T-helper 1 cell treated with Interleukin-12 subunit alpha and Interleukin-12 subunit beta and Interleukin-4 antibody, amounts not matched to agents 30 μg/mL and 1 μg/mL, for 36 hours (primary cell): ENCODE results near the gene PTPRN2.

Source experiments
- H3K27ac Mint-ChIP-seq: one replicate; pipeline ENCODE4 v1.8.0; 2021; ENCODE audit warnings: mild to moderate bottlenecking, mixed read lengths
- H3K27me3 Mint-ChIP-seq: one replicate; pipeline ENCODE4 v1.8.0; 2021; ENCODE audit warnings: low read depth, mixed read lengths
- H3K36me3 Mint-ChIP-seq: one replicate; pipeline ENCODE4 v1.8.0; 2021; ENCODE audit warnings: low read depth, mixed read lengths
- H3K4me1 Mint-ChIP-seq: one replicate; pipeline ENCODE4 v1.8.0; 2021; ENCODE audit warnings: low read depth, mixed read lengths
- H3K4me3 Mint-ChIP-seq: one replicate; pipeline ENCODE4 v1.8.0; 2021; ENCODE audit warnings: mild to moderate bottlenecking, moderate library complexity, mixed read lengths
- H3K9me3 Mint-ChIP-seq: one replicate; pipeline ENCODE4 v1.8.0; 2021; ENCODE audit warnings: mixed read lengths

PTPRN2 gene

GRCh38 chr7:158194365-158194900, 393.2 kb downstream of the PTPRN2 start:
- no peaks in the 10 kb centered on the region for H3K27me3 Mint-ChIP-seq
- no peak overlapping the region for H3K4me3 Mint-ChIP-seq
- H3K9me3 Mint-ChIP-seq = peaks cover 36% of the 10 kb centered on the region
- no peaks in the 10 kb centered on the region for H3K4me1 Mint-ChIP-seq
- no peaks in the 10 kb centered on the region for H3K36me3 Mint-ChIP-seq
- no peak overlapping the region for H3K27ac Mint-ChIP-seq

GRCh38 chr7:158193446-158193845, 394.2 kb downstream of the PTPRN2 start:
- H3K27me3 Mint-ChIP-seq = no peaks in the 10 kb centered on the region
- peaks cover 40% of the 10 kb centered on the region for H3K9me3 Mint-ChIP-seq
- H3K4me1 Mint-ChIP-seq = no peaks in the 10 kb centered on the region
- H3K27ac Mint-ChIP-seq = no peak overlapping the region
- no peak overlapping the region for H3K4me3 Mint-ChIP-seq
- no peaks in the 10 kb centered on the region for H3K36me3 Mint-ChIP-seq

- Mint-ChIP-seq H3K4me1 (no peaks in the 10 kb centered on the region), H3K27me3 (no peaks in the 10 kb centered on the region), H3K9me3 (peaks cover 36% of the 10 kb centered on the region), H3K27ac (no peak overlapping the region), H3K4me3 (no peak overlapping the region), H3K36me3 (no peaks in the 10 kb centered on the region)
Measured at GRCh38 chr7:158192956-158193355, 394.7 kb downstream of the PTPRN2 start.

- no peak overlapping the region for H3K4me3 Mint-ChIP-seq
- no peaks in the 10 kb centered on the region for H3K36me3 Mint-ChIP-seq
- no peaks in the 10 kb centered on the region for H3K27me3 Mint-ChIP-seq
- peaks cover 37% of the 10 kb centered on the region for H3K9me3 Mint-ChIP-seq
- H3K27ac Mint-ChIP-seq = no peak overlapping the region
- H3K4me1 Mint-ChIP-seq = no peaks in the 10 kb centered on the region
Measured at GRCh38 chr7:158192184-158192835, 395.3 kb downstream of the PTPRN2 start.

GRCh38 chr7:158191671-158192070, 396.0 kb downstream of the PTPRN2 start:
- Mint-ChIP-seq H3K4me1 (no peaks in the 10 kb centered on the region), H3K36me3 (no peaks in the 10 kb centered on the region), H3K9me3 (peaks cover 41% of the 10 kb centered on the region), H3K27ac (no peak overlapping the region), H3K27me3 (no peaks in the 10 kb centered on the region), H3K4me3 (no peak overlapping the region)

- Mint-ChIP-seq H3K4me3 (no peak overlapping the region), H3K27ac (no peak overlapping the region), H3K36me3 (no peaks in the 10 kb centered on the region), H3K9me3 (peaks cover 36% of the 10 kb centered on the region), H3K4me1 (no peaks in the 10 kb centered on the region), H3K27me3 (no peaks in the 10 kb centered on the region)
Measured at GRCh38 chr7:158190756-158191155, 396.9 kb downstream of the PTPRN2 start.

- Mint-ChIP-seq H3K27ac (no peak overlapping the region), H3K27me3 (no peaks in the 10 kb centered on the region), H3K4me3 (no peak overlapping the region), H3K36me3 (no peaks in the 10 kb centered on the region), H3K9me3 (peaks cover 22% of the 10 kb centered on the region), H3K4me1 (no peaks in the 10 kb centered on the region)
Measured at GRCh38 chr7:158188676-158189075, 398.9 kb downstream of the PTPRN2 start.

GRCh38 chr7:158187694-158187994, 400.0 kb downstream of the PTPRN2 start:
- no peaks in the 10 kb centered on the region for H3K27me3 Mint-ChIP-seq
- no peak overlapping the region for H3K4me3 Mint-ChIP-seq
- H3K9me3 Mint-ChIP-seq = peaks cover 27% of the 10 kb centered on the region
- H3K27ac Mint-ChIP-seq = no peak overlapping the region
- no peaks in the 10 kb centered on the region for H3K36me3 Mint-ChIP-seq
- no peaks in the 10 kb centered on the region for H3K4me1 Mint-ChIP-seq

GRCh38 chr7:158186864-158187693, 400.5 kb downstream of the PTPRN2 start:
- Mint-ChIP-seq H3K36me3 (no peaks in the 10 kb centered on the region), H3K27ac (no peak overlapping the region), H3K27me3 (no peaks in the 10 kb centered on the region), H3K9me3 (peaks cover 30% of the 10 kb centered on the region), H3K4me3 (no peak overlapping the region), H3K4me1 (no peaks in the 10 kb centered on the region)

GRCh38 chr7:158186406-158186805, 401.2 kb downstream of the PTPRN2 start:
- no peak overlapping the region for H3K27ac Mint-ChIP-seq
- H3K27me3 Mint-ChIP-seq = no peaks in the 10 kb centered on the region
- peaks cover 32% of the 10 kb centered on the region for H3K9me3 Mint-ChIP-seq
- no peaks in the 10 kb centered on the region for H3K36me3 Mint-ChIP-seq
- H3K4me3 Mint-ChIP-seq = no peak overlapping the region
- no peaks in the 10 kb centered on the region for H3K4me1 Mint-ChIP-seq

GRCh38 chr7:158185653-158186052, 402.0 kb downstream of the PTPRN2 start:
- no peak overlapping the region for H3K27ac Mint-ChIP-seq
- peaks cover 33% of the 10 kb centered on the region for H3K9me3 Mint-ChIP-seq
- H3K4me3 Mint-ChIP-seq = no peak overlapping the region
- H3K27me3 Mint-ChIP-seq = no peaks in the 10 kb centered on the region
- H3K36me3 Mint-ChIP-seq = no peaks in the 10 kb centered on the region
- H3K4me1 Mint-ChIP-seq = no peaks in the 10 kb centered on the region

- no peak overlapping the region for H3K4me3 Mint-ChIP-seq
- peaks cover 32% of the 10 kb centered on the region for H3K9me3 Mint-ChIP-seq
- H3K4me1 Mint-ChIP-seq = no peaks in the 10 kb centered on the region
- no peak overlapping the region for H3K27ac Mint-ChIP-seq
- no peaks in the 10 kb centered on the region for H3K27me3 Mint-ChIP-seq
- H3K36me3 Mint-ChIP-seq = no peaks in the 10 kb centered on the region
Measured at GRCh38 chr7:158183431-158183830, 404.2 kb downstream of the PTPRN2 start.

- Mint-ChIP-seq H3K9me3 (peaks cover 44% of the 10 kb centered on the region), H3K4me3 (no peak overlapping the region), H3K36me3 (no peaks in the 10 kb centered on the region), H3K27me3 (no peaks in the 10 kb centered on the region), H3K27ac (no peak overlapping the region), H3K4me1 (no peaks in the 10 kb centered on the region)
Measured at GRCh38 chr7:158176561-158177173, 411.0 kb downstream of the PTPRN2 start.

- H3K9me3 Mint-ChIP-seq = peaks cover 41% of the 10 kb centered on the region
- H3K4me3 Mint-ChIP-seq = no peak overlapping the region
- no peak overlapping the region for H3K27ac Mint-ChIP-seq
- H3K4me1 Mint-ChIP-seq = no peaks in the 10 kb centered on the region
- H3K27me3 Mint-ChIP-seq = no peaks in the 10 kb centered on the region
- no peaks in the 10 kb centered on the region for H3K36me3 Mint-ChIP-seq
Measured at GRCh38 chr7:158175779-158176178, 411.8 kb downstream of the PTPRN2 start.

- no peaks in the 10 kb centered on the region for H3K4me1 Mint-ChIP-seq
- no peaks in the 10 kb centered on the region for H3K27me3 Mint-ChIP-seq
- H3K4me3 Mint-ChIP-seq = no peak overlapping the region
- H3K36me3 Mint-ChIP-seq = no peaks in the 10 kb centered on the region
- H3K27ac Mint-ChIP-seq = no peak overlapping the region
- peaks cover 41% of the 10 kb centered on the region for H3K9me3 Mint-ChIP-seq
Measured at GRCh38 chr7:158174947-158175346, 412.7 kb downstream of the PTPRN2 start.
